GM12873 (cell line): ENCODE results near the gene ACTN4.

Experiments
- TF ChIP-seq, protein P1 (sequence below): IDR thresholded peaks from 2 replicates; pipeline ENCODE4 v1.5.1; 2012; ENCODE audit warnings: low read depth, mild to moderate bottlenecking, moderate library complexity, low read length, control low read depth; ENCODE audit not compliant: insufficient read depth; ENCODE audit errors: missing control alignments

Gene ACTN4

DNA sequence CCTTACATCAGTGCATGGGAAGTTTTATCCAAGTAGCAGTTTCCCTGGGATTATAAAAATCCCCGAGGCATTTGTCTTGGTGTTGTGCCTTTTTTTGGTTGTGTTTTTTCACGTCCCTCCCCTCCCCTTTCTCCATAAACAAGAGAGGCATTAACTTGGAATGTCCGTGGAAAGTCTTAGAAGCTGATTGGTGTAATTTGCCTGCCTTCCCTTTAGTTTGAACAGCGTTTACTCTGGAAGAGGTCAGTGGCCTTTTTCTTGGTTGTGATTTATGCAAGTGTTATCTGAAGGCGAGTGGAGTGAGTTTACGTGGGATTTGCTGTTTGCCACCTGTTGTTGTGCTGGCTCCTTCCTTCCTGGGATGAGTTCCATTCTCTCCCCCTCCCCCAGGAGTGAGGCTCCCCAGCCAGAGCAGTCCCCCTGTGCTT lies 7.2 kb downstream of the ACTN4 start:
- TF ChIP-seq, protein P1, sequence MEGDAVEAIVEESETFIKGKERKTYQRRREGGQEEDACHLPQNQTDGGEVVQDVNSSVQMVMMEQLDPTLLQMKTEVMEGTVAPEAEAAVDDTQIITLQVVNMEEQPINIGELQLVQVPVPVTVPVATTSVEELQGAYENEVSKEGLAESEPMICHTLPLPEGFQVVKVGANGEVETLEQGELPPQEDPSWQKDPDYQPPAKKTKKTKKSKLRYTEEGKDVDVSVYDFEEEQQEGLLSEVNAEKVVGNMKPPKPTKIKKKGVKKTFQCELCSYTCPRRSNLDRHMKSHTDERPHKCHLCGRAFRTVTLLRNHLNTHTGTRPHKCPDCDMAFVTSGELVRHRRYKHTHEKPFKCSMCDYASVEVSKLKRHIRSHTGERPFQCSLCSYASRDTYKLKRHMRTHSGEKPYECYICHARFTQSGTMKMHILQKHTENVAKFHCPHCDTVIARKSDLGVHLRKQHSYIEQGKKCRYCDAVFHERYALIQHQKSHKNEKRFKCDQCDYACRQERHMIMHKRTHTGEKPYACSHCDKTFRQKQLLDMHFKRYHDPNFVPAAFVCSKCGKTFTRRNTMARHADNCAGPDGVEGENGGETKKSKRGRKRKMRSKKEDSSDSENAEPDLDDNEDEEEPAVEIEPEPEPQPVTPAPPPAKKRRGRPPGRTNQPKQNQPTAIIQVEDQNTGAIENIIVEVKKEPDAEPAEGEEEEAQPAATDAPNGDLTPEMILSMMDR: no peak

DNA sequence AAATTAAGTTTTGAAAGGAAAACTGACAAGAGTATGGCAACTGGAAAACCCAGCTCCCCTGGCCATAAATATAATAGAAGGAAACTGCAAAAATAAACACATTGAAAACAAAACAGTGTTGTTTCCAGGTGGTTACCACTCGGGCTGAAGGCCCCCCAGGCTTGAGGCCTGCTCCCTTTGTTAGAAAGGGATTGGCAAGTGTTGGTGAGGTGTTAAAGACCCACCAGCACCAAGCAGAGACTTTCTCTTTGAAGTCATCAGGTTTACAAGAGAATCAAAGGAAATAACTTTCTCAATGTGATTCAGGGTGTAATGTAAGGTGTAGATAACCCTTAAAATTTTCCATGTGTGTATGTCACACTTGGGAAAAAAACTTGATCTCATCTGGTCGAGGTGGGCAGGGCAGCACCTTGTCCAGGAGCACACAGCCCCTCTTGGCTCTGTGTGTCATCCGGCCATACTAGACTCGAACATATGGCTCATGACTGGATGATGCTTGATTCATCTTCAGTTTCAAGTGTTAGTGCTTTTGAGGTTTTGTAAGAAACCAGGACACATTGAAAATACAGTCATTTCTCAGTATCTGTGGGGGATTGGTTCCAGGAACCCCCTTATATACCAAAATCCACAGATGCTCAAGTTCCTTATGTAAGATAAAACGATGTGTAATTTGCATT lies 7.8 kb downstream of the ACTN4 start:
- TF ChIP-seq, protein P1: no peak

DNA sequence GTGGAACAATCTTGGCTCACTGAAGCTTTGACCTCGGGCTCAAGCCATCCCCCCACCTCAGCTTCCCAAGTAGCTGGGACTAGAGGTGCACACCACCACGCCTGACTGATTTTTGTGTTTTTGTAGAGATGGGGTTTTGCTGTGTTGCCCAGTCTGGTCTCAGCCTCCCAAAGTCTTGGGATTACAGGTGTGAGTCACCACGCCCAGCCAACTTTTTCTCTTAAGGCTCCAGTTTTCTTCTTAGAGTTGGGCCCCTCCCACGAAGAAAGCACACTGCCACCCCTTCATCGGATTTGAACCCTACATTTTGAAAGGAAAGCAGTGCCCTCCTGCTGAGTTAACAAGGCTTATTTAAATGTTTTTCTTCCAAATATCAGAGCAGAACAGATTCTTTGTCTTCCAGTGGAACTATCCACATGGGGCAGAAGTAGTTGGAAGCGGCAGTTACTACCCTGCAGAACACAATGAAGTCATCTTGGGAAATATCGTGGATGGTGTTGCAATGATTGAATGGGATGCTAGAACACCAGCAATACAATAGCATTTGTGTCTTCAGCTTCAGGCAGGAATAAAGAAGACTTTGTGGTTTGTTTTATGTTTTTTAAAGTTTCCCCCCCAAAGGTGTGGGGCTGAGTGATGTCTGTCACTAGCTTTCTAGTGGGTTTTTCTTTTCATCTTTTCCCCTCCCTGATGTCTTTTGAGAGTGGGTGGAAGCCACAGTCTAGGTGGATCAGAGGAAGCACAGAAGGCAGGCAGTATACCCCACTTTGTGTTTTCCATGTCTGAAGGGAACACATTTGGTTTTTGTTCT lies 8.9 kb downstream of the ACTN4 start:
- TF ChIP-seq, protein P1: no peak

DNA sequence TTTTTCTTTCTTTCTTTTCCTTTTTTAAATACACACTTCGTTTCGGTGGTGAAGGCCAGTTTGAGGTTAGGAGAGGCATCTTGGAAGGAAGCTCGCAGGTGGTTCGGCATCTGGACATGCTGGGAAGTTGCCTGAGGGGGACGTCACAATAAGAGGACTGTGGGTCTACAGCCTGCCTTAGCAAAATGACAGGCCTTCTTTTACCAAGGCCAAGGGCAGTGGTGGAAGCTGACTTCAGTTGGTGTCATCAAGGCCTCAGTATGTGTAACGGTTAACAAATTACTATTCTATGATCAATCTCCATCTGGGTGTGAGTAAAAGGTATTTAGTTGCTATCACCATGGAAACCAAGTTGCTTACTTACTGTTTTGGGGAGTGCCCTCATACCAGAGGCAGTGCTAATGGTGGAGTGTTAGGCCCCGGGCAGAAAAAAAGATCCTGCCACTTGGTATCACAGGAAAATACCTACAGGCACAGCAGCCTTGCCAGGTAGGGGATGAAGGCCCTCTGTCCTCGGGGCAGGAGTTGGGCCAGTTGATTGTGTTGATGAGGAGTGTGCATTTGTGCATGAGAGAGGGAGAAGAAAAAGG lies 10.3 kb downstream of the ACTN4 start:
- TF ChIP-seq, protein P1: no peak

DNA sequence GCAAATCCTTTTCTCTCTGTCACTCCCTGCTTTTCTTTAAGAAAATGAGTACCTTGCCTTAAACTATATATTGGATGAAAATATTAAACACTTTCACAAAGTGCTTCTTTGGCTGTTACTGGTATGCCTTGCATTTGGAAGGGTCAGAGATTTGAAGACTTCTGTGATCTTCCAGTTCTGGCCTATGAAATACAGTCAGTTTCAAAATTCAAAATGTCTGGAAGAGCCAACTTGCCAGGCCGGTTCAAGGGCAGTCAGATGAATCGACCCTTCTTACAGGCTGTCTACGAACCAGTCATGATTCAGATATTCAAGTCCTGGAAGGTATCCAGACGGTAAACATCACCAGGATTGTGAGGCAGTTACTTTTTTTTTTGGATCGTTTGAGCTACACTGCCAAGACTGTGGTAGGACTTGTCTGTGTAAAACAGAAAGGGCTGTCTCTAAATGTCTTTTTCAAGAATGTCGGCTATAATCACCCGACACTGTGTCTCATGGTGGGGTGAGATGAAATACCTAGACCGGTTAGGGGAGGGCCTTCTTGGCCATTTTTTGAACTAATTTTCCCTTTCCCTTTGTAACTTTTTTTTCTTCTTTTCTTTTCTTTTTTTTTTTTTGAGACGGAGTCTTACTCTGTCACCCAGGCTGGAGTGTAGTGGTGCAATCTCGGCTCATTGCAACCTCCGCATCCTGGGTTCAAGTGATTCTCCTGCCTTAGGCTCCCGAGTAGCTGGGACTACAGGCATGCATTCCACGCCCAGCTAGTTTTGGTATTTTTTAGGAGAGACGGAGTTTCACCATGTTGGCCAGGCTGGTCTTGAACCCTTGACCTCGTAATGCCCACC lies 11.2 kb downstream of the ACTN4 start:
- TF ChIP-seq, protein P1: no peak

DNA sequence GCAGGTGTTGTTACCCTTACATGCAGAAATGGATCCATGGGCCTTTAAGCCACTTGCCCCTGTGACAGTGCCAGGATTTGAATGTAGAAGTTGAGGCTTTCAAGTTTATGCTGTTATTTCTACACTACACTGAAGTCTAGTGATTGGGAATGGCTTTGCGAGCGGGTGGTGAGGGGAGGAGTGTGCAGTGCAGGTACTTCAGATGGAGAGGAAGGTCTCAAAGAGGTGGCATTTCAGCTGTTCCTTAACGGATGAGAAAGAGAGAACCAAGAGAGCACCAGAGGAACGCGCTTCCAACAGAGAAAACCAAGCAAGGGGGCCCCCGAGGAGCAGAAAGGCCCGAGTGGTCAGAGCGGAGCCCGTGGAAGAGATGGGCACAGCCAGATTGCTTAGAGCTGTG lies 13.3 kb downstream of the ACTN4 start:
- TF ChIP-seq, protein P1: no peak
